ENCODE data around the gene CDC45.

Gene CDC45

GRCh38 chr22:19470010-19470409 lies 9.7 kb upstream of the CDC45 start:
- no peak for DNase-seq (ENCODE audit: low spot score)

GRCh38 chr22:19471572-19471971 lies 8.1 kb upstream of the CDC45 start:
- DNase-seq (ENCODE audit: low spot score) = no peak

GRCh38 chr22:19472233-19472632 lies 7.5 kb upstream of the CDC45 start:
- no peak for DNase-seq (ENCODE audit: low spot score)

GRCh38 chr22:19473578-19473977 lies 6.1 kb upstream of the CDC45 start:
- peak; percentile 15 for DNase-seq (ENCODE audit: low spot score)

GRCh38 chr22:19476023-19476422 lies 3.7 kb upstream of the CDC45 start:
- no peak for DNase-seq (ENCODE audit: low spot score)

- peak; percentile 36 for DNase-seq (ENCODE audit: low spot score)
These were observed 2.2 kb upstream of the CDC45 start for GRCh38 chr22:19477321-19478044.

- peak; percentile 37 for DNase-seq (ENCODE audit: low spot score)
These were observed 1.4 kb upstream of the CDC45 start for GRCh38 chr22:19478045-19478900.

- no peak for DNase-seq (ENCODE audit: low spot score)
These were observed 792 bp upstream of the CDC45 start, which contains the start of gene UFD1 for GRCh38 chr22:19478901-19479354. UFD1 (minus strand) TSS chr22:19479193; CDS start chr22:19479085, 108 bp downstream.

- DNase-seq (ENCODE audit: low spot score) = no peak
These were observed 451 bp downstream of the CDC45 start for GRCh38 chr22:19480173-19480568.

- DNase-seq (ENCODE audit: low spot score) = no peak
These were observed 1.1 kb downstream of the CDC45 start for GRCh38 chr22:19480789-19481188.

GRCh38 chr22:19482297-19482696 lies 2.6 kb downstream of the CDC45 start:
- DNase-seq (ENCODE audit: low spot score) = no peak

- no peak for DNase-seq (ENCODE audit: low spot score)
These were observed 3.9 kb downstream of the CDC45 start for GRCh38 chr22:19483481-19484244.

- DNase-seq (ENCODE audit: low spot score) = no peak
These were observed 8.6 kb downstream of the CDC45 start for GRCh38 chr22:19488285-19488684.

- DNase-seq (ENCODE audit: low spot score) = peak; percentile 12
These were observed 9.4 kb downstream of the CDC45 start for GRCh38 chr22:19488884-19489843.

- DNase-seq (ENCODE audit: low spot score) = no peak
These were observed 11.0 kb downstream of the CDC45 start for GRCh38 chr22:19490628-19491230.

- no peak for DNase-seq (ENCODE audit: low spot score)
These were observed 12.9 kb downstream of the CDC45 start for GRCh38 chr22:19492504-19493174.

- DNase-seq (ENCODE audit: low spot score) = no peak
These were observed 14.4 kb downstream of the CDC45 start for GRCh38 chr22:19494001-19494560.

- DNase-seq (ENCODE audit: low spot score) = no peak
These were observed 15.0 kb downstream of the CDC45 start for GRCh38 chr22:19494676-19495173.

GRCh38 chr22:19495562-19496323 lies 16.0 kb downstream of the CDC45 start:
- DNase-seq (ENCODE audit: low spot score) = no peak
